Measurements from ENCODE around the gene NEMP1. TPM values are rescaled to one million over a fixed set of nuclear protein-coding genes. Genes with fewer than 3 reads are reported as not detected.

Gene NEMP1
- total RNA-seq, 1 experiment from 2014 or later: 14.9 TPM

GRCh38 chr12:57096099-57096572, 17.5 kb upstream of the NEMP1 start:
- H3K9me3 ChIP-seq: no peaks in the 10 kb centered on the region
- no peaks in the 10 kb centered on the region for H3K27me3 ChIP-seq
- peak; percentile 45 for DNase-seq
- H3K36me3 ChIP-seq: peaks cover 44% of the 10 kb centered on the region
- no peak overlapping the region for H3K4me3 ChIP-seq

- H3K9me3 ChIP-seq: no peaks in the 10 kb centered on the region
- H3K4me3 ChIP-seq: no peak overlapping the region
- no peaks in the 10 kb centered on the region for H3K27me3 ChIP-seq
- DNase-seq: no peak
- H3K36me3 ChIP-seq: peaks cover 51% of the 10 kb centered on the region
These were observed 16.8 kb upstream of the NEMP1 start for GRCh38 chr12:57095440-57095839.

DNA sequence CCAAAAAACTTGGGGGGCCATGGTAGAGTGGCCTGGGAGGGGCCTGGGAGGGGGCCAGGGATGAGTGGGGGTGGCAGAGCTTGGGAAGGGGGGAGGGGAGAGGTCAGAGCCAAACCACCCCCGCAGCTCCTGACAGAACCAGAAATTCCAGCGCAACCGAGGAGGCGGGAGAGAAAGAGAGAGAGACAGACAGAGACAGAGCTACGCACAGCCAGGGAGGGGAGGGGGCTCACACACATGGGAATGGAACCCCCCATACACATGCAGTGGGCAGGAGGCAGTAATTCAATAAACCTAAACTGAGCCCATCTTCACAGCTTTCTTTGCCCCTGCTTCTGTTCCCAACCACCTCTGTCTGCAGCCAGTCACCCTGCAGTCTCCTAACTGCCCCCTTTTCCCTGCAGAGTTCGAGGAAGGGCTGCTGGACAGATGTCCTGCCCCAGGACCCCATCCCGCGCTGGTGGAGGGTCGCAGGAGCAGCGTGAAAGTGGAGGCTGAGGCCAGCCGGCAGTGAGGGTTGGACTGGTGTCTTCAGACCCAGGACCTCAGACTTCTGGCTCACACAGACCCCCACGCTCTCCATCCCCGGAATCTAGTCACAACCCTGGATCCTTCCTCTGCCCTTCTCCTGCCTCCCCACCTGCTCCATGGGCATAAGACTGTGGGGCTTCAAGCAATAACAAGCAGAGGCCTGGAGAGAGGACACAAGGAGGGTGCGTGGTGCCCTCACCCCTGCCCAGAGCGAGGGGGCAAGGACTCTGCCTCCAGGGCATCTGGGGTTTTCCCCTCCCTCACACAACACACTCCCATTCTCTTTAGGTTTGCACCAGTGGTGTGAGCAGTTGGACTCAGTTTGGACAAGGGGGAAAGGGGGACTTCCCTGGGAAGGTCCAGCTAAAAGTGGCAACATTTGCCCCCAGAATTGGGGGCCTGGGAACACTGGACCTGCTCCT, 15.9 kb upstream of the NEMP1 start:
- DNase-seq: no peak
- H3K4me3 ChIP-seq: no peak overlapping the region
- no peaks in the 10 kb centered on the region for H3K27me3 ChIP-seq
- H3K9me3 ChIP-seq: no peaks in the 10 kb centered on the region
- peaks cover 58% of the 10 kb centered on the region for H3K36me3 ChIP-seq

GRCh38 chr12:57093415-57094207, 15.0 kb upstream of the NEMP1 start:
- DNase-seq: peak; percentile 35
- H3K36me3 ChIP-seq: peaks cover 58% of the 10 kb centered on the region
- H3K4me3 ChIP-seq: no peak overlapping the region
- H3K9me3 ChIP-seq: no peaks in the 10 kb centered on the region
- H3K27me3 ChIP-seq: no peaks in the 10 kb centered on the region

GRCh38 chr12:57092876-57093414, 14.4 kb upstream of the NEMP1 start:
- Histone ChIP-seq H3K9me3 (no peaks in the 10 kb centered on the region), H3K27me3 (no peaks in the 10 kb centered on the region), H3K36me3 (peaks cover 58% of the 10 kb centered on the region), H3K4me3 (no peak overlapping the region)
- no peak for DNase-seq

DNA sequence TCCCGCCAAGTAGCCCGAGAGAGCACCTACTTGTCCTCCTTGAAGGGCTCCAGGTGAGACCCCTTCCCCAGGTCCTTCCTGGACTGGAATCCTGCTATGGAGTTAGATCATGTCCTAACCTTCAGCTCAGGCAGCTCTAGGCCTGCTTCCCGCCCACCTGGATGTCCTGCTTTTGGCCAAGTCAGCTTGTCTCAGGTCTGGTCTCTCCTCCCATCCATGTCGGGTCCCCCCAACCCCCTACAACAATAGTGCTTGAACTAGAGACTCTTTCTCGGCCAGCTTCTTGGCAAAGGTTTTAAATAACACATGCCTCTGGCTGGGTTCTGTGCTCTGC, 13.9 kb upstream of the NEMP1 start:
- no peak for DNase-seq
- no peak overlapping the region for H3K4me3 ChIP-seq
- H3K27me3 ChIP-seq: no peaks in the 10 kb centered on the region
- H3K36me3 ChIP-seq: peaks cover 58% of the 10 kb centered on the region
- H3K9me3 ChIP-seq: no peaks in the 10 kb centered on the region

GRCh38 chr12:57091638-57092528, 13.3 kb upstream of the NEMP1 start:
- no peak for DNase-seq
- H3K27me3 ChIP-seq: no peaks in the 10 kb centered on the region
- H3K4me3 ChIP-seq: no peak overlapping the region
- peaks cover 54% of the 10 kb centered on the region for H3K36me3 ChIP-seq
- H3K9me3 ChIP-seq: no peaks in the 10 kb centered on the region

DNA sequence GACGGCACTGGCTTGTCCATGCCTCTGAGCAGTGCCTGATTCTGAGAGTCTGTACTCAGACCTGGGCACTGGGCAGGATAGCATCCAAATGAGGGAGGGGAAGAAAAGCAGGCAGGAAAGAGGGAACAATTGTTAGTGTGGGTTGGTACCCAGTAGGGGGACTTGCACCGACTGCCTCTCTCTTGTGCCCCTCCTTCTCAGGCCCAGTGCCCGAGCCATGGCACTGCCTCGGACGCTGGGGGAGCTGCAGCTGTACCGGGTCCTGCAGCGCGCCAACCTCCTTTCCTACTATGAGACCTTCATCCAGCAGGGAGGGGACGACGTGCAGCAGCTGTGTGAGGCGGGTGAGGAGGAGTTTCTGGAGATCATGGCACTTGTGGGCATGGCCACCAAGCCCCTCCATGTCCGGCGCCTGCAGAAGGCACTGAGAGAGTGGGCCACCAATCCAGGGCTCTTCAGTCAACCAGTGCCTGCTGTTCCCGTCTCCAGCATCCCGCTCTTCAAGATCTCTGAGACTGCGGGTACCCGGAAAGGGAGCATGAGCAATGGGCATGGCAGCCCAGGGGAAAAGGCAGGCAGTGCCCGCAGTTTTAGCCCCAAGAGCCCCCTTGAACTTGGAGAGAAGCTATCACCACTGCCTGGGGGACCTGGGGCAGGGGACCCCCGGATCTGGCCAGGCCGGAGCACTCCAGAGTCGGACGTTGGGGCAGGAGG, 12.5 kb upstream of the NEMP1 start:
- Histone ChIP-seq H3K36me3 (peaks cover 54% of the 10 kb centered on the region), H3K4me3 (peak overlapping the region; percentile 93), H3K9me3 (no peaks in the 10 kb centered on the region), H3K27me3 (no peaks in the 10 kb centered on the region)
- no peak for DNase-seq

DNA sequence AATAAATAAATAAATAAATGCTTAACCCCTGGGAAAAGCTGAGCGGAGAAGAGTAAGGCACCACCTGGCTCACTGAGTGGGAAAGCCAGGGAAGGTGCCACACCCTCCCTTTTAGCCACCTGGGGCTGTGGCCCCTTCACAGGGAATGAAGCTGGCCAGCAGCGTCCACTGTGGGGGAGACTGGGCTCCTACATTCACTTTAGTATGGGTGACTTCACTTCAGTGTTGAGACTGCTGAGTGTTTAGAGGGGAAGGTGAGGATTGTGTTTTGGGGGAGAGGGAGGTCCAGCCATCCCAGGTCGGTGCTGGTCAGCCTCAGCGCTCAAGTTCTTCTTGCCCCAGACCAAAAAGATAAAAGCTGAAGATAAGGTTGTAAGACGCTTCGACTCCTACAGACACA, 11.9 kb upstream of the NEMP1 start:
- DNase-seq: no peak
- H3K4me3 ChIP-seq: peak overlapping the region; percentile 93
- H3K36me3 ChIP-seq: peaks cover 54% of the 10 kb centered on the region
- no peaks in the 10 kb centered on the region for H3K9me3 ChIP-seq
- no peaks in the 10 kb centered on the region for H3K27me3 ChIP-seq

DNA sequence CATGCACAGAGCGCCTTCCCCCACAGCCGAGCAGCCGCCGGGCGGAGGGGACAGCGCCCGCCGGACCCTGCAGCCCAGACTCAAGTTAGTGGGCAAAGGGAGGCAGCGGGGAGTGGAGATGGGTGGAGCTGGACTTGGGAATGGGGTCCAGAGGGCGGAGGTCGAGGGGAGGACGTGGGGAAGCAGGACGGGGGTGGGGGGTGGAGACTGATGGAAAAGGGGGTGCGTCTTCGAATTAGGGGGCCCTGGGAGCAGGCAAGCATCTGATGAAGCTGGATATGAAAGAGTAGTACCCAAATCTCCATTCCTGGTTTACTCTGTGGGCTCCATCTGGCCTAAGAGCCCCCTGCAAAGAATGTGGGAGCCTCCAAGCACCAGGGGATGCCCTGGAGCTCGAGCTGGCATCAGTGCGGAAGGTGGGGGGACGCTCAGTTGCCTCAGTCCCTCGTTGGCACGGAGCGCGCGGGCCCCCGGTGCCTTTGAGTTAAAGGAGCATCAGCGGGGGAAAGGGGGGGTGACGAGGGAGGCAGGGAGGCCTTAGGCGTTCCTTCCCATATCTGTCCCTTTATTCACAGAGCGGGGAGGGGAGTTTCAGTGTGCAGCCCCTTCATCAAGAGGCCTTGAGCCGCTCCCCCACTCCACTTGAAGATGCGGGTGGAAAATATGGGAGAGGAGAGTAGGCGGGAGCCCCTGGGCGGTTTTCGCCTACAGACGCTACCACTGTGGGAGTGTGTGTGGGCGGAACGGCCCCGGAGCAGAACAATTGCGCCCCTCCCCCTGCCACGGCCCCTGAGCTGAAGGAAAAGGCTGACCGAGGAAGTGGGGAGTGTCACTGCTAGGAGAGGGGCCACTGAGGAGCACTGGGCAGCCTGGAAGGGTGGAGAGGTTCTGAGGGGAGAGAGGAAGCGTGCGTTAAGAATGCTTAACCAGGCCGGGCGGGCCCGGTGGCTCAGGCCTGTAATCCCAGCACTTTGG, 11.0 kb upstream of the NEMP1 start:
- Histone ChIP-seq H3K27me3 (no peaks in the 10 kb centered on the region), H3K36me3 (peaks cover 45% of the 10 kb centered on the region), H3K4me3 (peak overlapping the region; percentile 93), H3K9me3 (no peaks in the 10 kb centered on the region)
- DNase-seq: peak; percentile 72

- H3K4me3 ChIP-seq: peak within 1 kb of the TSS; percentile 93
- H3K9me3 ChIP-seq: no peaks in the 10 kb centered on the region
- no peaks in the 10 kb centered on the region for H3K27me3 ChIP-seq
- DNase-seq: peak; percentile 96
- H3K36me3 ChIP-seq: peaks cover 37% of the 10 kb centered on the region
These were observed 10.0 kb upstream of the NEMP1 start, which contains the start of gene NAB2 for GRCh38 chr12:57088354-57089270. NAB2 (plus strand) TSS chr12:57089114; CDS start chr12:57089272, 158 bp downstream.

DNA sequence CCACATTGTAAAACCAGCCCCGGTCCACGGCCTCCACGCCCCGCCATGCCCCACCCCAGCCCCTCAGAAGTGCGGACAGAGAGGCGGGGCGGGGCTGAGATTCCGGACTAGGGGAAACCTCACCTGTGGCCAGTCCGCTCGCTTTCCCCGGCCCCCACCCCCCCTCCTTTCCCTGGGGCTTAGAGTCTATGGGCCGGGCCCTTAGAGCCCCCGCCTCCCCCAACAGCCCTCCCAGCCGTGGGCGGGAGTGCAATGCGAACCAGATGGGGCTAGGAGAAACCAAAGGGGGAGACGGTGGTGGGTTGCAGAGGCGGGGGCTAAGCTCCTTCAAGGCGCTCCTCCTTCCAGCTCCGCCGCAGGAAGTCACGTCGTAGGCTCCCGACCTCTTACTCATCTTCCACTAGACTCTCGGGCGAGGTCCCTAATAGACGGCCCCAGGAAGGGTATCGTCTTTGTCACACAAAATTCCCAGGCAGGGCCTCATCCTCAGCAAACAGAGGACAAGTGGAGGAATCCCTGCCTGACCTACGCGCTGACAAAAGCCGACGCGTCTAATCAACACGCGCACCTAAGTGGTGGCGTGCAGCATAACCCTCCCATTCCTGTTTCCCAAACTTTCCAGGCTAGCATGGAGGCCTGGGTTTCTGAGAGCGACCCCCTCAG, 9.2 kb upstream of the NEMP1 start:
- H3K36me3 ChIP-seq: peaks cover 32% of the 10 kb centered on the region
- DNase-seq: peak; percentile 99
- H3K9me3 ChIP-seq: no peaks in the 10 kb centered on the region
- peak overlapping the region; percentile 88 for H3K4me3 ChIP-seq
- H3K27me3 ChIP-seq: no peaks in the 10 kb centered on the region

GRCh38 chr12:57087010-57087690, 8.6 kb upstream of the NEMP1 start:
- DNase-seq: peak; percentile 97
- Histone ChIP-seq H3K36me3 (peaks cover 25% of the 10 kb centered on the region), H3K4me3 (peak overlapping the region; percentile 88), H3K9me3 (no peaks in the 10 kb centered on the region), H3K27me3 (no peaks in the 10 kb centered on the region)
